Nephron progenitor cell (in vitro differentiated cells): ENCODE measurements around the gene DEGS1.

Source experiments
- DNase-seq: peaks from one replicate; pipeline ENCODE4 v3.0.0; 2021
- H3K27ac Mint-ChIP-seq: 2 replicates; pipeline ENCODE4 v1.8.0; 2021; ENCODE audit warnings: mild to moderate bottlenecking, moderate library complexity, mixed read lengths
- H3K27me3 Mint-ChIP-seq: 2 replicates; pipeline ENCODE4 v1.8.0; 2021; ENCODE audit warnings: mild to moderate bottlenecking, low read depth, mixed read lengths; ENCODE audit not compliant: poor library complexity
- H3K36me3 Mint-ChIP-seq: 2 replicates; pipeline ENCODE4 v1.8.0; 2021; ENCODE audit warnings: low read depth, mixed read lengths
- H3K4me1 Mint-ChIP-seq: 2 replicates; pipeline ENCODE4 v1.8.0; 2021; ENCODE audit warnings: mixed read lengths
- H3K4me3 Mint-ChIP-seq: 2 replicates; pipeline ENCODE4 v1.8.0; 2021; ENCODE audit warnings: mild to moderate bottlenecking, moderate library complexity, mixed read lengths
- H3K9me3 Mint-ChIP-seq: 2 replicates; pipeline ENCODE4 v1.8.0; 2021; ENCODE audit warnings: mild to moderate bottlenecking, moderate library complexity, mixed read lengths
- TF ChIP-seq, protein P1 (sequence below): fragments of 200-600 bp; sonication (generic); IDR thresholded peaks from 2 replicates; pipeline ENCODE4 v1.5.0; 2021; ENCODE audit warnings: antibody characterized with exemption

The DEGS1 gene

DNA sequence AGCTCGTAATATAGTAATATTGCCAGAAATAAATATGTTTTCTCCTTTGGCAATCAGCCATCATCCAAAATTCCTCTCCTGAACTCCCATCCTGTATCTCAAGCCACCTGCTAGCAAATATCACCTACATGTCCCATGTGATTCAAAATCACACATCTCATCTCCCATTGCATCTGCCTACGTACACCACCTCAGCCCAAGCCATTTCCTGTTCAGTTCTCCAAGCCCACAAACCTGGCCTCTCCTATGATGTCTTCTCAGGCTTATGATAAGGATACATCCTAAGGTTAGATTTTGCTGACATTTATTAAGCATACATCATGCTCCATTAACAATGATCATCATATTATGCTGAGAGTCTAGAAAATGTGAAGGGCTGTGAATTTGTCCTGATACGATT, 31.9 kb upstream of the DEGS1 start:
- Mint-ChIP-seq H3K4me3 (no peak overlapping the region), H3K4me1 (no peaks in the 10 kb centered on the region), H3K36me3 (peaks cover 63% of the 10 kb centered on the region), H3K9me3 (no peaks in the 10 kb centered on the region), H3K27ac (no peak overlapping the region), H3K27me3 (no peaks in the 10 kb centered on the region)
- TF ChIP-seq, protein P1, sequence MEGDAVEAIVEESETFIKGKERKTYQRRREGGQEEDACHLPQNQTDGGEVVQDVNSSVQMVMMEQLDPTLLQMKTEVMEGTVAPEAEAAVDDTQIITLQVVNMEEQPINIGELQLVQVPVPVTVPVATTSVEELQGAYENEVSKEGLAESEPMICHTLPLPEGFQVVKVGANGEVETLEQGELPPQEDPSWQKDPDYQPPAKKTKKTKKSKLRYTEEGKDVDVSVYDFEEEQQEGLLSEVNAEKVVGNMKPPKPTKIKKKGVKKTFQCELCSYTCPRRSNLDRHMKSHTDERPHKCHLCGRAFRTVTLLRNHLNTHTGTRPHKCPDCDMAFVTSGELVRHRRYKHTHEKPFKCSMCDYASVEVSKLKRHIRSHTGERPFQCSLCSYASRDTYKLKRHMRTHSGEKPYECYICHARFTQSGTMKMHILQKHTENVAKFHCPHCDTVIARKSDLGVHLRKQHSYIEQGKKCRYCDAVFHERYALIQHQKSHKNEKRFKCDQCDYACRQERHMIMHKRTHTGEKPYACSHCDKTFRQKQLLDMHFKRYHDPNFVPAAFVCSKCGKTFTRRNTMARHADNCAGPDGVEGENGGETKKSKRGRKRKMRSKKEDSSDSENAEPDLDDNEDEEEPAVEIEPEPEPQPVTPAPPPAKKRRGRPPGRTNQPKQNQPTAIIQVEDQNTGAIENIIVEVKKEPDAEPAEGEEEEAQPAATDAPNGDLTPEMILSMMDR, result no peak
- DNase-seq, result no peak

DNA sequence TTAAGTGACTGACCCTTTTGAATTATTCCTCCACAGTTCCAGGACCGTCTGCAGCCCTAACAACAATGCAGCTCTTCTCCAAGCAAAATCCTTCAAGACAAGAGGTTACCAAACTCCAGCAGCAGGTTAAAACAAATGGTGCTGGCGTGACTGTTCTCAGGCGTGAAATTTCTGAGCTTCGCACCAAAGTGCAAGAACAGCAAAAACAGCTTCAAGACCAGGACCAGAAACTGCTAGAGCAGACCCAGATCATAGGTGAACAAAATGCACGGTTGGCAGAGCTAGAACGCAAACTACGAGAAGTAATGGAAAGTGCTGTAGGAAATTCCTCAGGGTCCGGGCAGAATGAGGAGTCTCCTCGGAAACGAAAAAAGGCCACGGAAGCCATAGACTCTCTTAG, 25.7 kb upstream of the DEGS1 start:
- peaks cover 64% of the 10 kb centered on the region for H3K36me3 Mint-ChIP-seq
- H3K27ac Mint-ChIP-seq, result peak overlapping the region; percentile 18
- no peak overlapping the region for H3K4me3 Mint-ChIP-seq
- no peaks in the 10 kb centered on the region for H3K9me3 Mint-ChIP-seq
- no peaks in the 10 kb centered on the region for H3K4me1 Mint-ChIP-seq
- no peaks in the 10 kb centered on the region for H3K27me3 Mint-ChIP-seq
- TF ChIP-seq, protein P1, result no peak
- no peak for DNase-seq

- no peaks in the 10 kb centered on the region for H3K27me3 Mint-ChIP-seq
- no peak overlapping the region for H3K27ac Mint-ChIP-seq
- TF ChIP-seq, protein P1, result no peak
- DNase-seq, result no peak
- H3K4me3 Mint-ChIP-seq, result no peak overlapping the region
- peaks cover under 1% of the 10 kb centered on the region for H3K4me1 Mint-ChIP-seq
- no peaks in the 10 kb centered on the region for H3K9me3 Mint-ChIP-seq
- peaks cover 49% of the 10 kb centered on the region for H3K36me3 Mint-ChIP-seq
These were observed 23.5 kb upstream of the DEGS1 start for GRCh38 chr1:224159541-224159940.

DNA sequence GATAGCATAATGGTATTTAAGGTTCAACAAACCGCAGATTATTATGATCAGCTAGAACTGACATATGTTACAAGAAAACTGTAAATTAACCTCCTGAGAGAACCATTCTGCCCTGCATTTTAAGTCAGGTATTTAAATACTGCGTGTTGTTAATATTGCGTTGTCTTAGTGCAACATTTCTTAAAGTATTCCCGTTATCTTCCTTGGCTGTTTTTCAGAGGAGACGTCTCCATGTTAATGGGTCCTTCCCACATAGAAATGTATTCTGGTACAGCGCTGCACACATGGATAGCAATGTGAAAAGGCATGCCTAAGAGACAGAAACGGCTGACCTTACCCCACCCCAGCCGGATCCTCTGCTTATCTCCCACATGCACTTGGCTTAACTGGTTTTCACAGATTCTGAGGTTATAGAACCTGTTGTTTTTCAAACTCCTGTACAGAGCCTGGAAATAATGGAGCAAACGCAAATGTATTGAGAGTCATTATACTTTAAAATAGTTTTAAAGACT, 22.8 kb upstream of the DEGS1 start:
- Mint-ChIP-seq H3K27ac (no peak overlapping the region), H3K36me3 (peaks cover 48% of the 10 kb centered on the region), H3K9me3 (no peaks in the 10 kb centered on the region), H3K4me3 (no peak overlapping the region), H3K27me3 (no peaks in the 10 kb centered on the region), H3K4me1 (peaks cover 4% of the 10 kb centered on the region)
- TF ChIP-seq, protein P1, result no peak
- no peak for DNase-seq

- H3K4me1 Mint-ChIP-seq, result peaks cover 4% of the 10 kb centered on the region
- no peak overlapping the region for H3K27ac Mint-ChIP-seq
- DNase-seq, result no peak
- H3K36me3 Mint-ChIP-seq, result peaks cover 25% of the 10 kb centered on the region
- TF ChIP-seq, protein P1, result no peak
- no peak overlapping the region for H3K4me3 Mint-ChIP-seq
- no peaks in the 10 kb centered on the region for H3K9me3 Mint-ChIP-seq
- H3K27me3 Mint-ChIP-seq, result no peaks in the 10 kb centered on the region
These were observed 20.3 kb upstream of the DEGS1 start for GRCh38 chr1:224162768-224163167.

DNA sequence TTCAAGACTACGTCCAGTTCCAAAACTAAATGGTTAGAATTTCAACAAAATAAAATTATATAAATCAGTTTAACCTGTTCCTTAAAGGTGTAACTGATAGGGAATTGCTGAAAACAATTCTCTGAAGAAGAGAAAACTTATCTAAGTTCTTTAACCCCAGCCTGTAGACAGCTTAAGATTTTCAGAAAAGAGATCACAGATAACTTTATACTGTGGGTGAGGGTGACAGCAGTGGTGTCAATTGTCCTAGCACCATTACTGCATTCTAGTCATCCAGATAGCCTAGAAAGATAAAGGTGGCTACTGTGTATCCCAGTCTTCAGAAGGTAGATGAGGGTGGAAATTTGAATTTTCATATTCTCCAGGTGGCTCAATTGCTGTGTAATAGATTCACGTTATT, 19.7 kb upstream of the DEGS1 start:
- Mint-ChIP-seq H3K4me3 (no peak overlapping the region), H3K36me3 (peaks cover 19% of the 10 kb centered on the region), H3K27me3 (no peaks in the 10 kb centered on the region), H3K4me1 (peaks cover 4% of the 10 kb centered on the region), H3K9me3 (no peaks in the 10 kb centered on the region), H3K27ac (no peak overlapping the region)
- no peak for DNase-seq
- TF ChIP-seq, protein P1, result no peak
